GM21723 (cell line): Measurements from ENCODE around the gene TRIM63.

Experiments used
- ATAC-seq: cut with Tn5 transposase; IDR thresholded peaks from one replicate; pipeline ENCODE4 v1.9.1; 2021; ENCODE audit warnings: mild to moderate bottlenecking, moderate library complexity; ENCODE audit not compliant: unreplicated experiment

TRIM63 gene

DNA sequence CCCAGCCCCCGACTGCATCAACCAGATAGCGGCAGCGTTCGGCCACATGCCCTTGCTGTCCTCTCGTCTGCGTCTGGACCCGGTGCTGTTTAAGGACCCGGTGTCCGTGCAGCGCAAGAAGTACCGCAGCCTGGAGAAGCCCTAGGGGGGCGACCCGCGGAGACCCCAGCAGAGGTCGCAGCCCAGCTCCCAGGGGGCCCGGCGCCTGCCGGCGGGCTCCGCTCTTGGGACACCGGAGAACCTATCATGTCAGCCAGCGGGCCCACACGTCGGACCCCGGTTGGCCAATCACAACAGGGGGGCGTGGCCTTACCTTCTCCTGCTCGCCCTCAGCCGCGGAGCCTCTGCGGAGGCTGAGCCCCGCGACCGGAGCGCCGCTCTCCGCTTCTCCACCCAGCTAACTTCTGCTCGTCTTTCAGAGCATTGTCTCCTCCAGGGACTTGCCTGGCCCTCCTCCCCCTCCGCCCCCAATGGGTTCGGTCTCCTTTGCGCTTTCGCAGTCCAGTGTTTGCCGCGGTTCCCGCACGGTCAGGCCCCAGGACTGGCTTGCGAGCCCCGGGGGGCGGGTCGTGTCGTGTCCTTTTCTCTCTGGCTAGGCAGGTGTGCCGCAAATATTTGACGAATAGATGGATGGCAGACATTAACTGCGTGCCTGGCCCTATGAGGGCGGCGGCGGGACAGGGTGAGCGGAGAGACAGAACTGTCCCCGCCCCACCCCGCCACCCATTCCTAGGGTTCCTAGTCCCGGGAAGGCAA lies 32.0 kb downstream of the TRIM63 start:
- ATAC-seq, result peak; percentile 81

GRCh38 chr1:26034504-26035202 lies 32.8 kb downstream of the TRIM63 start:
- ATAC-seq, result no peak

GRCh38 chr1:26032656-26033357 lies 34.6 kb downstream of the TRIM63 start:
- no peak for ATAC-seq

GRCh38 chr1:26031611-26032220 lies 35.7 kb downstream of the TRIM63 start:
- no peak for ATAC-seq

DNA sequence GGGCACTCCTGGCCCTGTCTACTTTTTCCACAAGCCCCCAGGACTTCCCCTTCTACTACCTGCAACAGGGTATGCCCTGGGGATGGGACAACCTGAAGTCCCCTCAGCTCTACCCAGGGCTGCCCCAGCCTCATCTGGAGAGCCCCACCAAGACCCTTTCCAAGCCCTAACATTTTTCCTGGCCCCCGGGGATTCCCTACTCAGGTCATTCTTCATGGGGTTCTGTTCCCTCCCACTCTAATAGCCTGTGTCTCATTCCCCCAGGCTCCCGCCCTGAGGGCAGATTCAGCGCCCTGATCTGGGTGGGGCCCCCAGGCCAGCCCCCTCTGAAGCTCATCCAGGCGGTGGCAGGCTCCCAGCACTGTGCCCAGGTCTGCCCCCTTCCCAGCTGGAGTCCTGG lies 36.2 kb downstream of the TRIM63 start:
- no peak for ATAC-seq

GRCh38 chr1:26029864-26030481 lies 37.5 kb downstream of the TRIM63 start:
- ATAC-seq, result no peak

DNA sequence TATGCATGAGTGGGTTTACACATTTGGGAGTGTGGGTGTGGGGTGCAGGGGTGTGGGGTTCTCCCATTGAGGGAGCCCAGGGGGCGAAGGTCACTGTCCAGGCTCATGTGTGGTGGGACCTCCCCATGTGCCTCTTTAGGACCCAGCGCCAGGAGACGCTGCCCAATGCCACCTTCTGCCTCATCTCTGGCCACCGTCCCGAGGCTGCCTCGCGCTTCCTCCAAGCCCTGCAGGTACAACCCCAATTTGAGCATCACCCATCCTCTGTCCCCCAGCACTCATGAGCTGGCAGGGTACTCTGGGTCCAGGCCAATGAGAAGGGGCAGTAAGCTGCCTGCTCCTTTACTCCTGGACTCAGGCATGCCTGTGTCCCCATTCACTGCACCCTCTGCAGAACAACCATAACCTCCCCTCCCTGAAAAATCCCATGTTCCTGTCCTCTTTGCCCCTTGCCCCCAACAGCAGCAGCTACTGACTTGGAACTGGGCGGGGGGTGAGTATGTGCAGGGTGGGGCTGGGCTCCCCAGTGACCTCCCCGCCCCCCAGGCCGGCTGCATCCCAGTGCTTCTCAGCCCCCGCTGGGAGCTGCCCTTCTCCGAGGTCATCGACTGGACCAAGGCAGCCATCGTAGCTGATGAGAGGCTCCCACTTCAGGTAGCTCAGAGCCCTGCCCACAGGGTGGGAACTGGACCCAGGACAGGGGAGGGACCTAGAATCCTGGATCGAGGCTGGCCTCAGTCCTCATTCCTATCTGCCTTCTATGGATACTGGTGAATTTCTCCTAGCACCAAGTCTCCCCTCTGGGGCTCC lies 38.2 kb downstream of the TRIM63 start:
- no peak for ATAC-seq

- ATAC-seq, result no peak
Measured at GRCh38 chr1:26028490-26028980, 38.9 kb downstream of the TRIM63 start.

GRCh38 chr1:26027716-26028489 lies 39.5 kb downstream of the TRIM63 start:
- ATAC-seq, result no peak

DNA sequence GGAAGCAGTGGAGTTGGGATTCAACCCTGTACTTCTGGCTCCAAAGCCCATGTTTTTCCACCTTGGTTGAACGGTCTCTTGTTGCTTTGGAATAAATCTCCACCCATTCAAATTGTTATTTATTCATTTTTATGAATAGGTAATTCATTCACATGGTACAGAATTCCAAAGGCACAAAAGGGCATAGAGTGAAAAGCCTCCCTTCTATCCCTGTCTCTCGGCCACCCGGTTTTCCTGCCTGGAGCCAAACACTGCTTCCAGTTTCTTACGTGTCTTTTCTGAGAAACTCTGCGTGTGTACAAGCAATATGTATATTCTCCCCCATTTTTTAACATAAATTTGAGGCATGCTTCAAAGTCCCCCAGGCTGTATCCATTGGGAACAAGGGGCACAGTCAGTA lies 41.9 kb downstream of the TRIM63 start:
- ATAC-seq, result no peak

DNA sequence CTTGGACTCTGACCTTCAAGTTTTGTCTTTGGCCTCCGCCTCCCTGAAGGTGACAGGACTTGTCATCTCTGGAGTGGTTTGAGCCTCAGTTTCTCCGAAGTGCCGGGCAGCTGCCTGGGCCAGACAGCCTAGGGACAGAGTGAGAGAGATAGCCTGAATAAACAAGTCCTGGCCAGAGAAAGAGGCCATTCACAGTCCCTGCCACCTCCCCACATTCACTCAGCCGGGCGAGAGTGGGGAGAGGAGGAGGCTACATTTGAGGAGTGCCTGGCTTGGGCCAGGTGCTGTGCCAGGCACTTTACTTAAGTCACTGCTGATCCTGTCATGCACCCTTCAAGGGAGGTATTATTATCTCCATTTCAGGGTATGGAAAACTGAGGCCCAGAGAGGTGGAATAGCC lies 42.4 kb downstream of the TRIM63 start:
- ATAC-seq, result no peak

GRCh38 chr1:26023826-26024225 lies 43.6 kb downstream of the TRIM63 start:
- no peak for ATAC-seq

GRCh38 chr1:26023009-26023408 lies 44.4 kb downstream of the TRIM63 start:
- ATAC-seq, result no peak

GRCh38 chr1:26022404-26022779 lies 45.0 kb downstream of the TRIM63 start:
- no peak for ATAC-seq

DNA sequence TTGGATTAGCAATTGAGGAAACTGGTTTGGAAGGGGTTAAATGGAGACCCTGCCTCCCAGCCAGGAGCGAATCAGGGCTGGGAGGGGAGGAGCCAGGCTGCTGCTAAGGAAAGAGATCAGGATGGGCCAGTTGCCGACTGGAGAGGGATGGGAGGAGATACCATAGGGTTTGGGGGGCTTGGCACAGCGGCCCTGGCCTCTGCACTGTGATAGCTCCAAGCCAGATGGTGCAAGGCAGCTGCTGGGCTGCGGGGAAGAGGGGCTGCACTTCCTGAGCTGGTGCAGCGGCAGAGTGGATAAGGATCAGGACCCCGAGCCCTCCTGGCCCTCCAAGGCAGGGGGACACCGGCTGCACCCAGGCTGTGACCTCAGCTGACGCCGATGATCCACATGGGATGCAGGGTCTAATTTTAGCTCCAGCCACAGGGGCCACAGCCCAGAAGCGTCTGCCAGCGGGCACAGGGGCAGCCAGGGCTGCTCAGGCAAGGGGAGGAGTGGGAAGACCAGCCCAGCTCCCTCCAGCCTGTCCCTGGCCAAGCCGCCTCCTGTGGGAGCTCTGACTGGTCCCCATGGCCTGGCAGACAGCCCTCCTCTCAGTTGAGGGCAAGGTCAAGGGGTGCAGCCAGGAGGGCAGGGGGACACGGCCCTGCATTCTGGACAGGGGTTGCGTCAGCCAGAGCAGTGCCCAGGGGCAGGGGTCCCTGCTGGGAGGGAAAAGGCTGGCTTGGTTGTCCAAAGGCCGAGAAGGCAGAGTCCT lies 45.6 kb downstream of the TRIM63 start, which contains the start of gene EXTL1:
TSS of gene EXTL1 (plus strand) at position 129 of the 757 bp plus-strand sequence. CDS start 872 bp downstream, outside the sequence.
- ATAC-seq, result no peak

DNA sequence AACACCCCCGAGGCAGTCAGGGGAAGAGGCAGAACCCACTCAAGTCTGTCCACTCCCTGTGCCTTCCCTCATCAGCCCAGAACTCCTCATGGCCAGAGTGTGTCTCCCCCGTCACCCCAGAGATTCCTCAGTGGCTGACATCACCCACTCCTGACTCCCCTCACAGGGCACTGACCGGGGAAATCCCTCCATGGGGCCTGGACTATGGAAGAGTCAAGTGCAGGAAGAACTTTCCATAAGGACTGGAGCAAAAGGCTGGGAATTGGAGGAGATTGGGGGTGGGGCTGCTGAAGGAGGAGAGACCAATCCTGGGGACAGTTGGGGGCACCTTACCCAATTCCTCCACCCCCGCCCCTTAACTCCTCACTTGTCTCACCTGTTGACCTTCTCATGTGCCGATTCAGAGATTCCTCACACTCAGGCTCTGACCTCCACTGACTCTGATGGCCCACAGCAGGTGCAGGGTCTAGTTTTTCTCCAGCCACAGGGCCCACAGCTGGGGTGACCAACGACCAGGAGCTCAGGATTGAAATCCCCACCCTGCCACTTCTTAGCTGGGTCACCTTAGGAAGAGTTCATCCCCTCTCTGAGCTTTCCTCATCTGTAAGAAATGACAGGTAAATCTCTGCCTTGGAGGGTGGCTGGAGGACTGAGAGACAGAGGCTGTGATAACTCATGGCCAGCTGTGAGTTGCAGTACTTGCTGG lies 46.3 kb downstream of the TRIM63 start:
- no peak for ATAC-seq

- ATAC-seq, result no peak
Measured at GRCh38 chr1:26020330-26020768, 47.1 kb downstream of the TRIM63 start.
